LNCaP clone FGC (cell line): ENCODE results near the gene GCSAM.

Experiments
- DNase-seq: peaks from one replicate; pipeline ENCODE4 v3.0.0-alpha.2; 2011; ENCODE audit warnings: low read depth
- H3K4me3 ChIP-seq: 2 replicates; pipeline ENCODE4 v1.5.1; 2011; ENCODE audit warnings: mild to moderate bottlenecking, low read depth, low read length, control low read depth
- TF ChIP-seq, protein P1 (sequence below): IDR thresholded peaks from 2 replicates; pipeline ENCODE4 v1.5.1; 2012; ENCODE audit warnings: mild to moderate bottlenecking; ENCODE audit not compliant: control insufficient read depth, insufficient read depth; ENCODE audit errors: extremely low read depth

The GCSAM gene

GRCh38 chr3:112117415-112117814 is 15.6 kb downstream of the GCSAM start:
- no peak for DNase-seq
- TF ChIP-seq, protein P1, sequence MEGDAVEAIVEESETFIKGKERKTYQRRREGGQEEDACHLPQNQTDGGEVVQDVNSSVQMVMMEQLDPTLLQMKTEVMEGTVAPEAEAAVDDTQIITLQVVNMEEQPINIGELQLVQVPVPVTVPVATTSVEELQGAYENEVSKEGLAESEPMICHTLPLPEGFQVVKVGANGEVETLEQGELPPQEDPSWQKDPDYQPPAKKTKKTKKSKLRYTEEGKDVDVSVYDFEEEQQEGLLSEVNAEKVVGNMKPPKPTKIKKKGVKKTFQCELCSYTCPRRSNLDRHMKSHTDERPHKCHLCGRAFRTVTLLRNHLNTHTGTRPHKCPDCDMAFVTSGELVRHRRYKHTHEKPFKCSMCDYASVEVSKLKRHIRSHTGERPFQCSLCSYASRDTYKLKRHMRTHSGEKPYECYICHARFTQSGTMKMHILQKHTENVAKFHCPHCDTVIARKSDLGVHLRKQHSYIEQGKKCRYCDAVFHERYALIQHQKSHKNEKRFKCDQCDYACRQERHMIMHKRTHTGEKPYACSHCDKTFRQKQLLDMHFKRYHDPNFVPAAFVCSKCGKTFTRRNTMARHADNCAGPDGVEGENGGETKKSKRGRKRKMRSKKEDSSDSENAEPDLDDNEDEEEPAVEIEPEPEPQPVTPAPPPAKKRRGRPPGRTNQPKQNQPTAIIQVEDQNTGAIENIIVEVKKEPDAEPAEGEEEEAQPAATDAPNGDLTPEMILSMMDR = no peak
- H3K4me3 ChIP-seq = no peak overlapping the region

GRCh38 chr3:112116748-112117186 is 16.3 kb downstream of the GCSAM start:
- TF ChIP-seq, protein P1 = no peak
- no peak overlapping the region for H3K4me3 ChIP-seq
- no peak for DNase-seq

- no peak for DNase-seq
- no peak overlapping the region for H3K4me3 ChIP-seq
- TF ChIP-seq, protein P1 = no peak
Measured at GRCh38 chr3:112115806-112116383, 17.2 kb downstream of the GCSAM start.

DNA sequence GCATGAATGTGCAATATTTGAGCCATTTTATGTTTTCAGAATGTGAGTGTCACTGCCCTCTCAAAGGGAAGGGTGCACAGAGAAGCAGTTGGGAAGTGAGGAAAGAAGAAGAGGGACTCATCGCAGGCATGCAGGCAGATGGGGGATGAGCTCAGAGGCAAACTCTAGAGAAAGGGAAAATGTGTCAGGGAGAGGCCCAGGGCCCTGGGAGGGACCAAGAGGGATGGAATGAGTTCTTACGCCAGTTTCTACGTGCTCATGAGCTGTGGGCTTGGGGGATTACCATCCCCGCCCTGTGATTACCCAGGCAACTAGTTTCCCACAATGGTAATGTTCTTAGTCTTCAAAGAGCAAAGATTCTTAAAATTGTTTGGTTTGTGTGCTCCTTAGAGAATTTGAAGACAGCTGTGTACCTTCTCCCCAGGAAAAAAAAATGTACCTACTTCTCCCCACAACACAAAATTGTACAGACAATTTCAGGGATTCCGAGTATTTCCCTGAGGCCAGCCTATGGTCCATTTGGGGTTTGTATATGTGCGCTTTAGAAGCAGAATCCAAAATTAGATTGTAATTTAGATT is 17.8 kb downstream of the GCSAM start:
- no peak overlapping the region for H3K4me3 ChIP-seq
- no peak for DNase-seq
- TF ChIP-seq, protein P1 = no peak

DNA sequence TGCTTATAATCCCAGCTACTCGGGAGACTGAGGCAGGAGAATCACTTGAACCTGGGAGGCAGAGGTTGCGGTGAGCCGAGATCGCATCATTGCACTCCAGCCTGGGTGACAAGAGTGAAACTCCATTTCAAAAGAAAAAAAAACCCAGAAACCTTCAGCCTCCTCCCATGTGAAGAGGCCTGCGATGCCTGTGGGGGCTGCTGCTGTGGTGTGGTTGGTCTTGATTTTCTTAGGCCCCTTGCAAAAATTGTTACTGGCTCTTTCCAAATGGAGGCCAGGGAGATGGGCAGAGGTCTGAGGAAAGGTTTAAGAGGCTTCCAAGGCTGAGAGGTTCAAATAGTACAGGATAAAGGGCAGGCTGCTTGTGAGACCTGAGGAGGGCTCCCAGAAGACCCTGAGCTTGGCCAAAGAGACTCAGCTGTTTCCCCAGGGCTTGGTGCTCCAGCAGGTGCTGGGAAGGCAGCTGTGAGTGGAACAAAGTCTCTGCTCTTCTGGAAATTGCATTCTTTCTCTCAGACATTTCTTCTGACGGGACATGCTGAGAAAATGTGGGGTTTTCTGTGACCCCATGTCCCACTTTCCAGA is 18.4 kb downstream of the GCSAM start:
- no peak for DNase-seq
- TF ChIP-seq, protein P1 = no peak
- no peak overlapping the region for H3K4me3 ChIP-seq

DNA sequence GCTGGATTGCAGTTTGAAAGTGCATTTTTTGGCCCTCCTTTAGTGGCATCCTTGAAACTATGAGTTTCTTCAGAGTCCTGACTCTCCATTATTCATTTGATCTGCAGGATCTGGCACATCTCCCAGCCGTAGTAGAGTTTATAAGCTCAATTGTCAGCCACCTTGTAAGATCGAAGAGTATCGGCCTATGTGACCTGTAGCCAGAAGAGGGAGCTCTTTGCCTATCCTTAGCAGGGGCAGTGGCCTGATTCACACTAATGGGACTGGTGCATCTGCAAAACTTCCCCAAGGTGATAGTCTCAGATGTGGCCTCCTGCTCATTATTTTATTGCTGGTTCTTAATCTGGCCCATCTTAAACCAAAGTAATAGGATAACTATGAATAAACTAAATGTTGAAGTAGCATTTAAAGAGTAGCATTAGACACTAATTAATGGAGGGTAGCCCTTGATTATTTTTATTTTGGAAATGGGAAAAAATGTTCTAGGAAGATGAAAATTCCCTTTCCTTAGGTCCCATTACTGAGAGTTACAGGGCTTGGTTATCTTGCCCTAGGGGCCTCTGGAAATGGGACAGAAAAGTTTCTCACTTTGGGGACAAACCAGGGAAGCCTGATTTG is 21.2 kb downstream of the GCSAM start:
- TF ChIP-seq, protein P1 = peak; percentile 97
- H3K4me3 ChIP-seq = no peak overlapping the region
- DNase-seq = peak; percentile 85

DNA sequence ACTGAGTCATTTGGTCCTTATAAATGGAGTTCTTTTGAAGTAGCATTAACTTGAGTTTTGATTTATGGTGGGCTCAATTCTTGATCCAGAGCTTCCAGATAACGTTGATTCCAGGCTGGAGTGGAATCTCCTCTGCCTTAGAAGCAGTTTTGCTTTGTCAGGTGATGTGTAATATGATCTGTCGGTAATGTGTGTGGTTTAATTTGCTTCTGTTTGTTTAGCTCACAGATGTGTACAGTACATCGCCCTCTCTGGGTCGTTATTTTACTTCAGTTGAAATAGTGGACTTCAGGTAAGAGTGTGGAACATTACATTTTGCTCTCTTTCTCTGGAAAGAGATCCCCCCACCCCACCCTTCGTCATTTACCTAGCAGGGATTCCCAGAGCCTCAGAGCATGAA is 23.7 kb downstream of the GCSAM start:
- peak; percentile 50 for DNase-seq
- H3K4me3 ChIP-seq = no peak overlapping the region; the same call in 1 of the 2 replicates
- TF ChIP-seq, protein P1 = no peak
